Stimulated activated CD8-positive, alpha-beta memory T cell treated with anti-CD3 and anti-CD28 coated beads, Interleukin-4, amount 100 ng/mL, for 48 hours (primary cell): ENCODE results near the gene VPS35L.
A peak's percentile ranks its signal among the peaks of the same experiment; 100 is the strongest.

Source experiments
- DNase-seq: peaks from one replicate; pipeline ENCODE4 v3.0.0-alpha.2; 2020

The VPS35L gene

DNA sequence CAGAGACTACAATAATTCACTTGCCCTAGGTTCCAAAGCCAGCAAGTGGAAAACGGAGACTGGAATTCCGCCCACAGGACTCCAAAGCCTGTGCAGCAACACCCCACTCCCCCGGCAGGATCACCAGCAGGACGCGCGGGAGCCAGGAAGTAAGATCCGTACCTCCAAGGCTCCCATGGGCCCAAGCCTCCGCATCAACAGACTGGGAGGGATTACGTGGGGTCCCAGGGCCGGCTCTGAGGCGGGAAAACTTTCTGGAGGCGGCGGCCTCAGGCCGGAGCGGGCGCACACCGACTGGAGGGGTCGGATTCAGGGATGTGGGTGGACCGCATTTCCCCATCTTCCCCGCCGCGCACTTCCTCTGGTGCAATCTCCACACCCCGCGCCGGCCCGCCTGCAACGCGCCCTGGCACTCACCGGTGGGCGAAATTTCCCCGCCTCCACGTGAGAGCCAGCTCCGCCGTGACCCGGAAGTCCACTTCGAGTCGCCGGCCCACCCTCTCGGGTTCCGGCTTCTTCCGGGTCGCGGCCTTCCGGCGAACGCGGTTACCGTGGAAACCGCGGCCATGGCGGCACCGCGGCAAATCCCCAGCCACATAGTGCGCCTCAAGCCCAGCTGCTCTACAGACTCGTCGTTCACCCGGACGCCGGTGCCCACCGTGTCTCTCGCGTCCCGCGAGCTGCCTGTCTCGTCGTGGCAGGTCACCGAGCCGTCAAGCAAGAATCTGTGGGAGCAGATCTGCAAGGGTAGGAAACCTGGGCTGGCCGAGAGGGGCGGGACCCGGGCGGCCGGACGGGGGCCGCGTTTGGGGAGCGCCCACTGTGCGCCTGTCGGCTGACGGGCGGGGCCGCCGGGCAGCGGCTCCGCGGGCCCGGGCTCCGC is 162.5 kb downstream of the VPS35L start, which contains the start of the genes IQCK and KNOP1:
Gene IQCK, plus strand, starts transcription at position 531 of the 883 bp plus-strand sequence. Its CDS starts 36 bp downstream, at position 567.
Gene KNOP1, minus strand, starts transcription at position 487 of the 883 bp plus-strand sequence. CDS start 3,192 bp downstream, outside the sequence.
- DNase-seq: peak; percentile 90

DNA sequence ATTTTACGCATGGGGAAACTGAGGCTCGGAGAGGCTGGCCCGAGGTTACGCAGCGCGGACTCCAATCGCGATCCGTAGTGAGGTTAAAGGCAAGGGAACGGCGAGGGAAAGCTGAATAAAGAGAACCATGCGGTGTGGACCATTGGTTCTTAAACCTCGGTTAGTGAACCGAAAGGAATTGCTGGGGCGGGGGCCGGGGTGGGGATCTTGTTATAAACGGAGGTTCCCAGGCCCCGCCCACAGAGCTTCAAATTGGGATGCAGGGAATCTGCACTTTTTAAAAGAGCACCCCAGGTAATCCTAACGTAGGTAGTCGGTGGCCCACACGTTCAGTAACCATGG is 163.1 kb downstream of the VPS35L start:
- DNase-seq: peak; percentile 33

DNA sequence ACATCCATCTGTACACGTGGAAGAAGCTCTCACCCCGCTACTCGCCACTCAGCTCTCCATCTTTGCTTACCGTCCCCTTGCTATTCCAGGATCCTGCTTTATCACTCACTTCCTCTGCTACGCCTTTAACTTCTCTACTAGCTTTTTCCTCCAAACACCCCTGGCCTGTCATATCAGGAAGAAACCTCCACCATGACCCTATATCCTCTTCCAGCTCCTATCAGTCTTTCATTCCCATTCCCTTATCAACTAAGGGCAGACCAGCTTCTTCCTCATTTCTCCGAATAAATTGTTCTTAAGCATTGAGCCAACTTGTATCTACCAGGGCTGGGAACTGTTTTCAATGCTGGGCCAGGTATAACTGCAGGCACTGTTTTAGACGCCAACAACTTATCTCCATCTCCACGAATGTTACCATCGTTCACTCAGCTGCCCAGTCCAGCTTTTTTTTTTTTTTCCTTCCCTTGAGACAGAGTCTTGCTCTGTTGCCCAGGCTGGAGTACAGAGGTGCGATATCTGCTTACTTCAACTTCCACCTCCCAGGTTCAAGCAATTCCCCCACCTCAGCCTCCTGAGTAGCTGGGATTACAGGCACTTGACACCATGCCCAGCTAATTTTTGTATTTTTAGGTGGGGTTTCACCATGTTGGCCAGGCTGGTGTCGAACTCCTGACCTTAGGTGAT is 166.9 kb downstream of the VPS35L start:
- no peak for DNase-seq

DNA sequence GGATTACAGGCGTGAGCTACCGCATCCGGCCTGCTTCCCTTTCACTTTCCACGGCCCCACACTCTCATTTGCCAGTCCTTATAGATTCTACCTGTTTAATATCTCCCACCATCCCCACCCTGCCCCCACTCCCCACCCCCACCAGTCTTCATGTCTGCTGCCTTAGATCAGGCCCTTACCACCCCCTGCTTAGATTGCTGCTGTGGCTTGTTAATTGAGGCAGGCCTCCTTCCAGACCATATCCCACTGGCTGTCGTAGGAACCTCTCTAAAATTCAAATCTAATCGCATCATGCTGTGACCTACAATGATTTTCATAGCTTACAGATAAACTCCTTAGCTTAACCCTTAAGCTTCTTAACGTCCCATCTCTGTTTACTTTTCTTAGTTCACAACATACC is 167.5 kb downstream of the VPS35L start:
- DNase-seq: no peak

DNA sequence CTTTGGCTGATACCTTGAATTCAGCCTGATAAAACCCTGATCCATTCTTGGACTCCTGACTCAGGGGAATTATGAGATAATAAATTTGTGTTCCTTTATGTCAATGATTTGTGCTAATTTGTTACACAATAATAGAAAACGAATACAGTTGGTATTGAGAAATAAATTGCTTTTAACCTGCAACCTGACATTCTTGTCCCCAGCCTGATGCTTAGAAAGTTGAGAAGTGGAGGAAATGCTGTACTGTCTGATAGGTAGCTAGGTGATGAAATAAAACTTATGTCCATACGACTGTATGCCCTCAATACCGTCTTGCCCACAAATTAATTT is 173.1 kb downstream of the VPS35L start:
- no peak for DNase-seq

DNA sequence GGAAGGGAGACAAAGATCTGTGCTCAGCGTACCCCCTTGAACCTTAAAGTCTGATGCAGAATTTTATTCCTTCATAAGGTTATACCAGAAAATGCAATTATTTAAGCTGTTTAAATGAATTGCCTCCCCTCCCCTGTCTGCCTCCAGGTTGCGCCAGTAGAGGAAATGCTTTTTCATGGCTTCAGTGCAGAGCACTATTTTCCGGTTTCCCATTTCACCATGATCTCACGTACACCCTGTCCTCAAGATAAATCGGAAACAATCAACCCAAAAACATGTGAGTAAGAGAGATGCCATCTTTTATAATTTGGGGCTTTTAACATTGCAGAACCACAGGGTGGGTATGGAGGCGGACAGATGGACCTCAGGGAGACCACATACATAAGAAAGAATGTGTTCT is 178.0 kb downstream of the VPS35L start:
- DNase-seq: no peak

DNA sequence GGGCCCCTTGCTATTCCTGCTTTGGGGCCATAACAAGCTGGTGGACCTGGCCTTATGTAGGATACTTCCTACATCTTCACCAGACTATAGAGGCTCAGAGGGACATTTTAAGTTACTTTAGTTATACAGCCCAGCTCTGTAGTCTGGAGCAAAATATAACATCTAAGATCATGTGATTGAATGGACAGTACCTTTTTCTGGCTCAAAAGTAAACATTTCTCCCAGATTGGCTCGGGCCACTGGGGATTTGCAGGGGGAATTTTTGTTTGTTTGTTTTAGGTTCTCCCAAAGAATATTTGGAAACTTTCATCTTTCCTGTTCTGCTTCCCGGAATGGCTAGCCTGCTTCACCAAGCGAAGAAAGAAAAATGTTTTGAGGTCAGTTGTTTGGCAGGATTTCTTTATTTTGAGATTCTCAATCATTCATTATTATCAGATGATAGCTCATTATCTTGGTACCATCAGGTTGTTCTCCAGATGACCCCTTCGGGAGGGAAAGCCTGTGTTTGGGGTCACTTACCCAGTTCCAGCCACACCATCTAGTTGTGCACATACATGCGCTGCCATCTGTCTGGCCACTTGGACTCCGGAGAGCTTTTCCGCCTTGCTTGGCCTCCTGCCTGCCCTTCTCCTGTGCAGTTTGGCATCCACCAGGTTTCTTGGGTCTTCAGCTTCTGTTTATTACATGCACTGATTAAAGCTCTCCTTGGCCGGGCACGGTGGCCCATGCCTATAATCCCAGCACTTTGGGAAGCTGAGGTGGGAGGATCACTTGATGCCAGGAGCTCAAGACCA is 179.8 kb downstream of the VPS35L start:
- no peak for DNase-seq

DNA sequence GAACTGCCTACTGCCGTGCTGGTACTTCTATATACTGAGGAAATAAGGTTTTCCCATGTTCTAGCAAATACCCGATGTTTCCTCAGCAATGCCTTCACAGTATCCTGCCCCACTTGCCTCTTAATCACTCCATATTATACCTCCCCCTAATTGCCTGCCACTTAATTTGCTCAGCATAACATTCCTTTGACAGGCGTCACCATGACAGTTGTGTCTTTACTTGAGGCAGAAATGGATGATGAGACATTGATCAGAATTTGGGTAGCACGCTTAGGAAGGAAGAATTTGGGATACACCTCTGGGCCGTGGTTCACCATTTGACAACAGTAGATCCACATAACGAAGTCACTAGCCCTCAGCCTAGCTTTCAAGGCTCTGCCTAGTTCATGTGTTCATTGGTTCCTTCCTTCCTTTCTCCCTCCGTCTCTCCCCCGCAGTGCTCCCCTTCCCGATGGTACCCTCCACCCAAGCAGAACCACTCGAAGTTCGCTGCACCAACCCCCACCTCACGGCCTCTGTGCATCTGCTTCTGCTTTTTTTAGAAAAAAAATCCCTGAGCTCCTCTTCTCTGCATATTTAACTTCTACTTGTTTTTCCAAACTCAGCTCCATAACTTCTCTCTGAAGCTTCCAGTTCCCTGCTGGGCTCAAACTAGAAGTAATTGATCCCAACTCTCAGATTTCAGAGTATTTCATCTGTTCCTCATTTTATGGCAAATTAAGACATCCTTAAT is 182.0 kb downstream of the VPS35L start:
- no peak for DNase-seq

DNA sequence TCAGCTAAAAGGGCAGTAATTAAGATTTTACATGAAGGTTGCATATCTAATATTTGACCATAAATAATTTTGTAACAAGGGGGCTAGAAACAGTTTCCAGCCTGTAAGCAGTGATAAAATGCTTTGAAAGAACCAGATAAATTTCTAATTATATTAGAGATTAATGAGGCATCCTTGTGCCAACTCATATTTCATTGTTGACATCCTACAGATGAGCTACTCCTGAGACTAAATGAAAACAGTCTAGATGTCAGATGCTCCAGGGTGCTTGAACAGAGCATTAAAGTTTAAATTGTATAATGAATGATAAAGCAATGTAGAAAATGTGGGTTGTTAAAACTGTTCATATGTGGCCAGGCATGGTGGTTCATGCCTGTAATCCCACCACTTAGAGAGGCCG is 185.9 kb downstream of the VPS35L start:
- DNase-seq: no peak

DNA sequence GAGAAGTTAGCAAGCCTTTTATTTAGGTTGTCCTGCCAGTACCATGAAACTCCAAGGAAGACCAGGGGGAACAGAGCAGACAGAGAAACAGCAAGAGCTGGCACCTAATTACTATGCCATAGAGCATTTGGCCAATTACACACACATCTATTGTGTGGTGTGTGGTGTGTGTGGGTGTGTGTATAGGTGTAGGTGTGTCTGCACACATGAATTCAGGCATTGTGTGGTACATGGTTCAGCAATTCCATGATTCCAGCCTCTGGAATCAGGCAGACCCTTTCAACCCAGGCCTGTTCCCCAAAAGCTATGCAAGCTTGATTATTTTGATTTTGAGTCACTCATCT is 188.3 kb downstream of the VPS35L start:
- DNase-seq: no peak

DNA sequence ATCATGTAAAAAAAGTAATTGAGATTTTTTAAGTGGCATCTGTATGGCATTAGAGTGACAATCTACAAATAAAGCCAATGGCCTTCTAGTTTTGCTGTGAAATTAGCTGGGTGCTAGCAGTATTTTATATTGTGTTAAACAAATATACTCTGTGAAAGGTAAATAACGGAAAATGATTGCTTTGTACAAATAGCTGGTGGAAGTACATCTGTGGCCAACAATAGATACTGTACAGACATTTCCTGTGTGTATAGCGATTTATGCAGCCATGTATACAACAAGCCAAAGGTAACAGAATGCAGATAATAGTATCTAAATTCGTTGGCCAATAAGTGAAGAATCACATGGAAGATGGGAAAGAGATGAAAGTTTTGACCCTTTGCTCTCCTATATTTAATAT is 189.2 kb downstream of the VPS35L start:
- DNase-seq: no peak

DNA sequence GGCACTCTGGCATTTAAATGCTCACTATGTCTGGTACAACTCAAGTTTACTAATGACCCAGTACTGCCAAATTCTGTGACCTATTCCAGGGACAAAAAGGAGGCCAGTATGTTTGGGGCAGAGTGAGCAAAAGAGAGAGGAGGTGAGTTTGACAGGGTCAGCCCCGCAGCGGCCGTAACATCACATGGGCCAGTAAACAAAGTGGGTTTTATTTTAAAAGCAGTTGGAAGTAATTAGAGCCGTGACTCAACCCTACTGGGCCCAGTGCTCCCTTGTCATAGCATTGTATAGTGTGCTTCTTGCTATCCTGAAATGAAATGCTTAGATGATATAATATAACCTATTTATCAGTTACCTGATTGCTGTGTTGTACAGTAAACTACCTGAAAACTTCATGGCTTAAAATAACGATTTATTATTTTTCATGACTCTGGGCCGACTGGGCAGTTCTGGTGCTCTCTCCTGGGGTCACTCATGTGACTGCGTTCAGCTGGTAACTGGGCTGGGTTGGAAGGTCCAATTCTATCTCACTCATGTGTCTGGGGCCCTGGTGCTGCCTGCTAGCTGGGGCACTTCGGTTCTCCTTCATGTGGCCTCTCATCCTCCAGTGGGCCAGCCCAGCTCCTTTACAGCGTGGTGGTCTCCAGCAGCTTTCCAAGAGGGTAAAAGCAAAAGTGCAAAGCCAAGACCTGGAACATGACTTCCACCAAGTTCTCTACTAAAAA is 189.9 kb downstream of the VPS35L start:
- DNase-seq: no peak

DNA sequence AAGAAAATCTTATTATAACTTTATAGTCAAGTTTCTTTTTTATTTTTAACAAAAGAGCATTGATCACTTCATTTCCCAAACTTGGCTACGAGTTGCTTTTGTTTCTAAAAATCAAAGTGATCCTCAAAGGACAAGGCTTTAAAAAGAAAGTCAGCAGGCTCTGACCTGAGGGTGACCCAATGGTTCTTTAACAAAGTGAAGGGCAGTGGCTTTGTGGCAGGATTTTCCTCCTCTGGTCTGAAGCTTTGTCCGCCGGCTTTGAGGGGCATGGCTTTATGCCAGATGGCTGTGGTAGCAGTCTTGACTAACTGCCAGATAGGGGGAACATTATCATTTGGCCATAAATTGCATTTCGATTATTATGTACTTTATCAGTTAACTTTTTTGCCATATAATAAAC is 191.1 kb downstream of the VPS35L start:
- no peak for DNase-seq

DNA sequence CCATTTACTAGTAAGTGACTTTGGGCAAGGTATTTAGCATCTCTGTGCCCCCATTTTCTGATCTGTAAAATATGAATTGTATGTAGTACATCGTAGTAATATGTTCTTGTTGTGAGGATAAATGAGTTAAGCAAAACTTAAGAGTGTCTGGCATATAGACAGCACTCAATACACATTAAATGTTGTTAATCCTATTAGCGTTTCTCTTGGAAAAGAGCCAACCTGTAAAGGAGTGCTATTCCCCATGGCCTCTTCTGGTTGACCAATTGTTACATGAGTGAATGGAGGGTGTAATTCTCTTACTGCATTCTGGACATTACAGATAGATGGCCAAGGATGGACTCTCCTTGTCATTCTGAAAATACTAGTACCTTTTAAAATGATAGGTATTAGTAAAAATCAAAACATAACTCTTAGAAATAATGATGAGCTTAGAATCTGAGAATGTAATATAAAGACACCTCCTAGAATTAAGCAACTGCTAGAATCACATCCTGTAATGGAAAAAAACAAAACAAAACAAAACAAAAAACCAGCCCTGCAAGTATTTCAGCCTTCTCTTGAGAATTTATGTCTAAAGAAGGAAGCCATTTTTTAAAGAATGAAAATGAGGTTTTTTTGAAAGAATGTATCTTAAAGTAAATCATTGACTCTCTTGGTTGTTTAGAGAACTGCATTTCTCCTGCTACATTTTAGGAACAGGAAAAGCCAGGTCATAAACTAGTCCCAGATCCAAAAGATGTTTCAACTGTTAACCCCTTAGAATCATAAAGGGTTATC is 193.1 kb downstream of the VPS35L start:
- no peak for DNase-seq

DNA sequence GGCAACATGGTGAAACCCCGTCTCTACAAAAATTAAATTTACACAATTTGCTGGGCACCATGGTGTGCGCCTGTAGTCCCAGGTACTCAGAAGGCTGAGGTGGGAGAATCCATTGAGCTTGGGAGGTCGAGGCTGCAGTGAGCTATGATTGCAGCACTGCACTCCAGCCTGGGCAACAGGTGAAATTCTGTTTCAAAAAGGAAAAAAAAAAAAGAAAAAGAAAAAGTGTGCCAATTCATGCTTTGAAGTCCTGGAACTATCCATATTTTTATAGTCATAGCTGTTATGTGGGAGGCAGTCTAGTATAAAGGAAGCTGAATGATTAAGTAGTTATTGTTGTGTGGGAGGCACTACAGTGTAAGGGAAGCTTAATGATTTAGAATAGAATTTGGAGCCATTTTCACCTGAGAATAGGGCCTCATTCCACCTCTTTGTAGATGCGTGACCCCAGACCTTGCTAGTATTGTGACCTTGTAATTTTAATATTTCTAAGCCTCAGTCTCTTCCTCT is 194.1 kb downstream of the VPS35L start:
- no peak for DNase-seq
